ENCODE data around the gene SREBF1. TPM values are rescaled to one million over a fixed set of nuclear protein-coding genes. Genes with fewer than 3 reads are reported as not detected.

The SREBF1 gene
- total RNA-seq, 4 donors from 2014 or later, result 17.0 to 255 (median 18.9) TPM

- TF ChIP-seq CTCF (IDR thresholded peaks at IDR 0.05; ENCODE audit: low read depth), result no peak
Measured at GRCh38 chr17:17815436-17816200, 21.2 kb downstream of the SREBF1 start.

GRCh38 chr17:17815062-17815406, 21.8 kb downstream of the SREBF1 start:
- no peak for TF ChIP-seq CTCF (IDR thresholded peaks at IDR 0.05; ENCODE audit: low read depth)

- no peak for TF ChIP-seq CTCF (IDR thresholded peaks at IDR 0.05; ENCODE audit: low read depth)
Measured at GRCh38 chr17:17814162-17815061, 22.4 kb downstream of the SREBF1 start.

GRCh38 chr17:17813725-17814095, 23.1 kb downstream of the SREBF1 start:
- TF ChIP-seq CTCF (IDR thresholded peaks at IDR 0.05; ENCODE audit: low read depth), result no peak

- TF ChIP-seq CTCF (IDR thresholded peaks at IDR 0.05; ENCODE audit: low read depth), result no peak
Measured at GRCh38 chr17:17813055-17813724, 23.6 kb downstream of the SREBF1 start.

GRCh38 chr17:17812211-17813054, 24.4 kb downstream of the SREBF1 start:
- no peak for TF ChIP-seq CTCF (IDR thresholded peaks at IDR 0.05; ENCODE audit: low read depth)

Measured in subcutaneous adipose tissue (tissue), 4 donors.